Thyroid gland (tissue), 4 donors: ENCODE measurements around the gene BCL2L11. TPM values are rescaled to one million over a fixed set of nuclear protein-coding genes. Genes with fewer than 3 reads are reported as not detected.

ENCODE experiments used
- DNase-seq, 2 donors: peaks; one replicate each; pipeline ENCODE4 v3.0.0-alpha.2; 2019
- H3K27ac ChIP-seq, 3 donors: fragments of 200-600 bp; sonication (generic); 1 replicate in 2 of 3; 2 replicates in 1 of 3; pipeline ENCODE4 v1.5.1; 2016 to 2019; ENCODE audit warnings: mild to moderate bottlenecking in 1 of 3, moderate library complexity in 1 of 3
- H3K27me3 ChIP-seq: fragments of 200-600 bp; sonication (generic); one replicate; pipeline ENCODE4 v1.5.1; 2019
- H3K36me3 ChIP-seq, 2 donors: fragments of 200-600 bp; sonication (generic); one replicate each; pipeline ENCODE4 v1.5.1; 2016 to 2019
- H3K4me1 ChIP-seq, 2 donors: fragments of 200-600 bp; sonication (generic); one replicate each; pipeline ENCODE4 v1.5.1; 2017 to 2019
- H3K4me3 ChIP-seq, 3 donors: fragments of 200-600 bp; sonication (generic); replicated peaks in 1 of 3; 1 replicate in 2 of 3; 2 replicates in 1 of 3; pipeline ENCODE4 v1.5.1; 2016; ENCODE audit warnings: mild to moderate bottlenecking in 1 of 3
- H3K9me3 ChIP-seq: fragments of 200-600 bp; sonication (generic); one replicate; pipeline ENCODE4 v1.5.1; 2017
- POLR2A ChIP-seq, 2 donors: fragments of 450-650 bp; IDR thresholded peaks; one replicate each; pipeline ENCODE4 v1.6.1; 2017; ENCODE audit warnings: antibody characterized with exemption in 2 of 2, mild to moderate bottlenecking in 2 of 2, moderate library complexity in 1 of 2
- WGBS, 2 donors: methylation state at CpG; one replicate each; pipeline ENCODE4 v1.1.5; 2017; 5-methylcytosine and 5-hydroxymethylcytosine counted together
- intact Hi-C: fragments of 100-400 bp; cut with DNase I; formaldehyde crosslinking; loops from one replicate; pipeline ENCODE4 v1.15.1; 2023
- total RNA-seq, 4 donors: library from RNA; depleted of rRNA; stranded (reverse); fragments of >200 nt; gene quantifications; one replicate each; pipeline ENCODE4 v1.2.3, GENCODE V29; 2016
- TF ChIP-seq, protein P1 (sequence below), 6 experiments: fragments of 200-600 bp in 3 of 6; fragments of 450-650 bp in 3 of 6; sonication (generic) in 3 of 6; IDR thresholded peaks; one replicate each; pipeline ENCODE4 v1.5.1; 2016 to 2019; ENCODE audit warnings: antibody characterized with exemption in 6 of 6, mild to moderate bottlenecking in 2 of 6, inconsistent platforms in 1 of 6, moderate library complexity in 1 of 6

Gene BCL2L11
- total RNA-seq, 4 donors from 2014 or later: 48.4 to 90.6 (median 62.4) TPM

GRCh38 chr2:111148225-111148873 lies 27.6 kb downstream of the BCL2L11 start:
- Histone ChIP-seq H3K27me3 (no peaks in the 10 kb centered on the region), H3K4me1 (peaks cover 25 to 42% of the 10 kb centered on the region in 2 donors), H3K36me3 (no peaks in the 10 kb centered on the region), H3K27ac (peak overlapping the region in 2 of 3 donors; percentile 42 to 61), H3K4me3 (no peak overlapping the region), H3K9me3 (no peaks in the 10 kb centered on the region)
- no peak for DNase-seq
- TF ChIP-seq, protein P1, sequence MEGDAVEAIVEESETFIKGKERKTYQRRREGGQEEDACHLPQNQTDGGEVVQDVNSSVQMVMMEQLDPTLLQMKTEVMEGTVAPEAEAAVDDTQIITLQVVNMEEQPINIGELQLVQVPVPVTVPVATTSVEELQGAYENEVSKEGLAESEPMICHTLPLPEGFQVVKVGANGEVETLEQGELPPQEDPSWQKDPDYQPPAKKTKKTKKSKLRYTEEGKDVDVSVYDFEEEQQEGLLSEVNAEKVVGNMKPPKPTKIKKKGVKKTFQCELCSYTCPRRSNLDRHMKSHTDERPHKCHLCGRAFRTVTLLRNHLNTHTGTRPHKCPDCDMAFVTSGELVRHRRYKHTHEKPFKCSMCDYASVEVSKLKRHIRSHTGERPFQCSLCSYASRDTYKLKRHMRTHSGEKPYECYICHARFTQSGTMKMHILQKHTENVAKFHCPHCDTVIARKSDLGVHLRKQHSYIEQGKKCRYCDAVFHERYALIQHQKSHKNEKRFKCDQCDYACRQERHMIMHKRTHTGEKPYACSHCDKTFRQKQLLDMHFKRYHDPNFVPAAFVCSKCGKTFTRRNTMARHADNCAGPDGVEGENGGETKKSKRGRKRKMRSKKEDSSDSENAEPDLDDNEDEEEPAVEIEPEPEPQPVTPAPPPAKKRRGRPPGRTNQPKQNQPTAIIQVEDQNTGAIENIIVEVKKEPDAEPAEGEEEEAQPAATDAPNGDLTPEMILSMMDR (IDR thresholded peaks at IDR 0.05): no peak
- TF ChIP-seq POLR2A (IDR thresholded peaks at IDR 0.05): no peak
- WGBS, 2 donors: 61 to 63% methylated on average over 3 of the region's 3 CpGs
- intact Hi-C loops: no loop called here

GRCh38 chr2:111148925-111149324 lies 28.2 kb downstream of the BCL2L11 start:
- Histone ChIP-seq H3K27me3 (no peaks in the 10 kb centered on the region), H3K4me1 (peaks cover 25 to 42% of the 10 kb centered on the region in 2 donors), H3K9me3 (no peaks in the 10 kb centered on the region), H3K36me3 (no peaks in the 10 kb centered on the region), H3K27ac (peak overlapping the region in 1 of 3 donors; percentile 61), H3K4me3 (no peak overlapping the region)
- WGBS, 2 donors: 79 to 82% methylated on average over 8 of the region's 8 CpGs
- intact Hi-C loops: no loop called here
- no peak for DNase-seq
- no peak for TF ChIP-seq POLR2A (IDR thresholded peaks at IDR 0.05)
- TF ChIP-seq, protein P1 (IDR thresholded peaks at IDR 0.05): no peak

DNA sequence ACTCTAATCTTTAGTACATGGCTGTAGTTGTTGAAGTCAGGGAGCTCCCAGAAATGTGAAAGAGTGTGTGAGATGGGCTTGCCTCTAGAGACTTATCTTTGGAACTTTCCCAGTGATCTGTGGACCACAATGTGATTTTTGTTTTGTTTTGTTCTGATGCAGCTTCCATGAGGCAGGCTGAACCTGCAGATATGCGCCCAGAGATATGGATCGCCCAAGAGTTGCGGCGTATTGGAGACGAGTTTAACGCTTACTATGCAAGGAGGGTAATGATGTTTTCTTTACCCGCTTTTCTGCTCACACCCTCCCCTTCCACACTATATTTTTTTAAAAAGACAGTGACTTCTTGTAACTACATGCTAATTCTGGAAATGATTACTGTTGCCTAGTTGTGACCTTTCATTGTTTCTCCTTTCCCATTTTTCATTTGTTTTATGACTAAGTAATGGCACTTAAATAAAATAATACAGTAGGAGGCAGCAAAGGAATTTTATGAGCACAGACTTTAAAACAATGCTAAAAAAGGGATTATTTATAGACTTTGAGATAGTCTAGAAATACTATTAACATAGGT lies 29.3 kb downstream of the BCL2L11 start:
- Histone ChIP-seq H3K4me3 (no peak overlapping the region), H3K27me3 (no peaks in the 10 kb centered on the region), H3K27ac (no peak overlapping the region), H3K4me1 (peaks cover 25 to 42% of the 10 kb centered on the region in 2 donors), H3K9me3 (no peaks in the 10 kb centered on the region), H3K36me3 (no peaks in the 10 kb centered on the region)
- TF ChIP-seq, protein P1 (IDR thresholded peaks at IDR 0.05): no peak
- no peak for TF ChIP-seq POLR2A (IDR thresholded peaks at IDR 0.05)
- intact Hi-C loops: no loop called here
- 91 to 95% methylated on average over 7 of the region's 7 CpGs for WGBS, 2 donors
- DNase-seq: no peak

DNA sequence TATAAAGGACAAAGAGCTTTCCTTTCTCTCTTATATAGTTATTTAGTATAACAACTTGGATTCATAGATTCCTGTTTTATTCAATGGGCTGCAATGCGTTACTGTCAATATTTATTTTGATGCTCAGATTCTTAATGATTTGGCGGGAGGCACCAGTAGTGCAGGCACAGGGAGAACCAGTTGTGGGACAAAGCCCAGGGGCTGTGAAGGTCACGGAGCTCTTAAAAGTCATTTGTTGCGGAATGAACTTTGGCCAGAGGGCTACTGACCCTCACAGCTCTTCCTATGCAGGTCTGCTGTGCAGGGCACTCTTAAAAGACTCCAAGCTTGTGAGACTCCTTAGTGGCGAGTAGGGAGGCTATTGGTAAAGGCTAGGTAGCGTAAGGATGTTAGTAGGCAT lies 34.0 kb downstream of the BCL2L11 start:
- Histone ChIP-seq H3K9me3 (no peaks in the 10 kb centered on the region), H3K4me3 (no peak overlapping the region), H3K27me3 (no peaks in the 10 kb centered on the region), H3K36me3 (no peaks in the 10 kb centered on the region), H3K4me1 (peaks cover 16 to 26% of the 10 kb centered on the region in 2 donors), H3K27ac (no peak overlapping the region)
- no peak for TF ChIP-seq POLR2A (IDR thresholded peaks at IDR 0.05)
- TF ChIP-seq, protein P1 (IDR thresholded peaks at IDR 0.05): no peak
- no peak for DNase-seq
- intact Hi-C loops: no loop called here
- 64 to 100% methylated on average over 6 of the region's 6 CpGs for WGBS, 2 donors

- H3K4me1 ChIP-seq: peaks cover 13 to 23% of the 10 kb centered on the region in 2 donors
- H3K9me3 ChIP-seq: no peaks in the 10 kb centered on the region
- TF ChIP-seq, protein P1 (IDR thresholded peaks at IDR 0.05): no peak
- no peak for TF ChIP-seq POLR2A (IDR thresholded peaks at IDR 0.05)
- WGBS, 2 donors: 81 to 84% methylated on average over 1 of the region's 1 CpG
- intact Hi-C loops: no loop called here
- DNase-seq: no peak
- no peak overlapping the region for H3K27ac ChIP-seq
- H3K4me3 ChIP-seq: no peak overlapping the region
- no peaks in the 10 kb centered on the region for H3K36me3 ChIP-seq
- no peaks in the 10 kb centered on the region for H3K27me3 ChIP-seq
Observed at GRCh38 chr2:111155610-111156009, 34.9 kb downstream of the BCL2L11 start.
